Measurements from ENCODE around the gene ATP2C2. TPM values are rescaled to one million over a fixed set of nuclear protein-coding genes. Genes with fewer than 3 reads are reported as not detected.

Gene ATP2C2
- total RNA-seq, 1 experiment from 2014 or later, result 20.3 TPM

DNA sequence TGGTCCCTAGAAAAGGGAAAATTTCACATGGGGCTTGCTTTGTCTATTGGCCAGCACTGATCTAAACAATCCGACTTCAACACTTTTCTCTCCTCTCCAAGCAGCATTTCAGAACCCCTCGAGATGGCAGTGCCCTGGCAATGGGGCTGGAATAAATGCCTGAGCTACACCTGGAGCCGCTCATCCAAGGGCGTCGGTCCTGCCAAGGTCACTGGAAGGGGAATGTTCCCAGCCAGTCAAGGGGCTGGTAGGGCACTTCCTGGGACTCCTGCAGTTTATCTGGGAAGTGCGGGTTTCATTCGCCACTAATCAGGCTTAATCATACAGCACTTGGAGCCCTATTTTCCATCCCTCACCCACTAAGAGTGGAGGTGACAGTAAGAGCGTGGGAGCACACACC is 119.0 kb downstream of the ATP2C2 start (continued):
- TF ChIP-seq ZBTB33 (IDR thresholded peaks at IDR 0.05; ENCODE audit: extremely low read depth, insufficient replicate concordance, low read length), result no peak
- TF ChIP-seq ELF1 (IDR thresholded peaks at IDR 0.05; ENCODE audit: borderline replicate concordance, low read depth), result no peak
- TF ChIP-seq EGR1 (IDR thresholded peaks at IDR 0.05; ENCODE audit: low read depth), result no peak
- no peak for TF ChIP-seq POLR2AphosphoS5 (IDR thresholded peaks at IDR 0.05; ENCODE audit: low read depth, low read length)
- TF ChIP-seq YY1 (IDR thresholded peaks at IDR 0.05; ENCODE audit: extremely low read depth, insufficient replicate concordance, low read depth, low read length), result no peak
- TF ChIP-seq ATF3 (IDR thresholded peaks at IDR 0.05), result no peak
- TF ChIP-seq SRF (IDR thresholded peaks at IDR 0.05; ENCODE audit: low read depth), result no peak
- TF ChIP-seq SP1 (IDR thresholded peaks at IDR 0.05; ENCODE audit: low read depth), result no peak

DNA sequence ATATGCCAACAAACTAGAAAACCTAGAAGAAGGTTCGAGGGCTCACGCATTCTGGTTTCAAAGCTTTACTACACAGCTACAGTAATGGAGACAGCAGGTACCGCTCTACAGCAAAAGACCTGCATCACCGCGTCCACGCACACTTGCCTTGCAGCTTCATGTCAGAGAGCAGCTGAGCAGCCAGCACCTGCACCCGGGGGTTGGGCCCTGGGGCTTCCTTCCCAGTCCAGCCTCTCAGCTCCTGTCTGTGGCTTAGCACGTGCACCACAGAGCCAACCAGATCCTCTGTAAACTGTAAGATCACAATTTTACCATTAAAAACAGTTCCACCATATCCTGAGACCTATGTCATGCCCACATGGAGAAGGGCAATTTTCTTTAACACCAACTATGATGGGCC is 120.8 kb downstream of the ATP2C2 start:
- Histone ChIP-seq H3K27me3 (ENCODE audit: insufficient read depth, low read length) (no peaks in the 10 kb centered on the region), H3K9me2 (ENCODE audit: insufficient read depth) (no peaks in the 10 kb centered on the region), H3K9ac (ENCODE audit: low read length) (no peak overlapping the region), H3K36me3 (ENCODE audit: control insufficient read depth in 1 of 2, insufficient read depth in 2 of 2, low read length in 2 of 2) (peaks cover 41 to 63% of the 10 kb centered on the region in 2 experiments), H3K4me2 (ENCODE audit: low read length) (no peak overlapping the region), H2AFZ (ENCODE audit: low read depth, low read length, poor library complexity, severe bottlenecking) (no peak overlapping the region), H3K4me3 (replicated peaks in 1 of 2; ENCODE audit: low read depth in 1 of 2, low read length in 2 of 2) (no peak overlapping the region), H4K20me1 (ENCODE audit: insufficient read depth) (no peaks in the 10 kb centered on the region), H3K4me1 (ENCODE audit: control insufficient read depth in 1 of 2, insufficient read depth in 2 of 2, low read length in 2 of 2) (no peaks in the 10 kb centered on the region), H3K9me3 (ENCODE audit: control insufficient read depth in 1 of 2, insufficient read depth in 1 of 2, low read depth in 1 of 2, low read length in 2 of 2) (no peaks in the 10 kb centered on the region), H3K79me2 (ENCODE audit: insufficient read depth, low read length) (no peaks in the 10 kb centered on the region), H3K27ac (ENCODE audit: low read depth, low read length) (no peak overlapping the region)
- RAD21 ChIA-PET (ENCODE audit: low non-redundant PET in 1 of 2, low total read pairs in 2 of 2, uncharacterized antibody in 2 of 2, unreplicated experiment in 2 of 2), result no interaction called here
- intact Hi-C loops (cut with micrococcal nuclease), result loop anchor here (10.0 kb wide), 1 partner anchor 304 kb away; the partner anchor contains the start of gene TAF1C
- TF ChIP-seq EGR1 (IDR thresholded peaks at IDR 0.05; ENCODE audit: low read depth) (no peak), ZNF274 (IDR thresholded peaks at IDR 0.05; ENCODE audit: low read depth, low read length) (no peak), EZH2phosphoT487 (IDR thresholded peaks at IDR 0.05; ENCODE audit: borderline replicate concordance) (no peak), MAX (IDR thresholded peaks at IDR 0.05) (no peak), RAD21 (IDR thresholded peaks at IDR 0.05; ENCODE audit: low read depth) (no peak), CBX3 (IDR thresholded peaks at IDR 0.05; ENCODE audit: low read depth) (no peak), ELF1 (IDR thresholded peaks at IDR 0.05; ENCODE audit: borderline replicate concordance, low read depth) (no peak), TCF7L2 (IDR thresholded peaks at IDR 0.05; ENCODE audit: borderline replicate concordance, extremely low read depth, insufficient read depth, insufficient read length) (no peak), YY1 (IDR thresholded peaks at IDR 0.05; ENCODE audit: extremely low read depth, insufficient replicate concordance, low read depth, low read length) (no peak), CEBPB (IDR thresholded peaks at IDR 0.05; ENCODE audit: low read depth) (no peak)
- TF ChIP-seq, protein P1, sequence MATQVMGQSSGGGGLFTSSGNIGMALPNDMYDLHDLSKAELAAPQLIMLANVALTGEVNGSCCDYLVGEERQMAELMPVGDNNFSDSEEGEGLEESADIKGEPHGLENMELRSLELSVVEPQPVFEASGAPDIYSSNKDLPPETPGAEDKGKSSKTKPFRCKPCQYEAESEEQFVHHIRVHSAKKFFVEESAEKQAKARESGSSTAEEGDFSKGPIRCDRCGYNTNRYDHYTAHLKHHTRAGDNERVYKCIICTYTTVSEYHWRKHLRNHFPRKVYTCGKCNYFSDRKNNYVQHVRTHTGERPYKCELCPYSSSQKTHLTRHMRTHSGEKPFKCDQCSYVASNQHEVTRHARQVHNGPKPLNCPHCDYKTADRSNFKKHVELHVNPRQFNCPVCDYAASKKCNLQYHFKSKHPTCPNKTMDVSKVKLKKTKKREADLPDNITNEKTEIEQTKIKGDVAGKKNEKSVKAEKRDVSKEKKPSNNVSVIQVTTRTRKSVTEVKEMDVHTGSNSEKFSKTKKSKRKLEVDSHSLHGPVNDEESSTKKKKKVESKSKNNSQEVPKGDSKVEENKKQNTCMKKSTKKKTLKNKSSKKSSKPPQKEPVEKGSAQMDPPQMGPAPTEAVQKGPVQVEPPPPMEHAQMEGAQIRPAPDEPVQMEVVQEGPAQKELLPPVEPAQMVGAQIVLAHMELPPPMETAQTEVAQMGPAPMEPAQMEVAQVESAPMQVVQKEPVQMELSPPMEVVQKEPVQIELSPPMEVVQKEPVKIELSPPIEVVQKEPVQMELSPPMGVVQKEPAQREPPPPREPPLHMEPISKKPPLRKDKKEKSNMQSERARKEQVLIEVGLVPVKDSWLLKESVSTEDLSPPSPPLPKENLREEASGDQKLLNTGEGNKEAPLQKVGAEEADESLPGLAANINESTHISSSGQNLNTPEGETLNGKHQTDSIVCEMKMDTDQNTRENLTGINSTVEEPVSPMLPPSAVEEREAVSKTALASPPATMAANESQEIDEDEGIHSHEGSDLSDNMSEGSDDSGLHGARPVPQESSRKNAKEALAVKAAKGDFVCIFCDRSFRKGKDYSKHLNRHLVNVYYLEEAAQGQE (IDR thresholded peaks at IDR 0.05; ENCODE audit: low read depth), result no peak
- CTCF ChIA-PET, result no interaction called here
- ATAC-seq (no peak), DNase-seq (ENCODE audit: low read depth, low spot score) (no peak)
- POLR2A ChIA-PET, result no interaction called here
- BruUV-seq (replicated peaks), result no TSS peak

Data from HCT116 (cell line).